GOT3 (cell line): ENCODE measurements around the gene PRXL2B.

Experiments used
- DNase-seq: peaks from one replicate; lab custom pipeline; 2025; ENCODE audit warnings: mixed read lengths; lab: John Stamatoyannopoulos, UW

PRXL2B gene

DNA sequence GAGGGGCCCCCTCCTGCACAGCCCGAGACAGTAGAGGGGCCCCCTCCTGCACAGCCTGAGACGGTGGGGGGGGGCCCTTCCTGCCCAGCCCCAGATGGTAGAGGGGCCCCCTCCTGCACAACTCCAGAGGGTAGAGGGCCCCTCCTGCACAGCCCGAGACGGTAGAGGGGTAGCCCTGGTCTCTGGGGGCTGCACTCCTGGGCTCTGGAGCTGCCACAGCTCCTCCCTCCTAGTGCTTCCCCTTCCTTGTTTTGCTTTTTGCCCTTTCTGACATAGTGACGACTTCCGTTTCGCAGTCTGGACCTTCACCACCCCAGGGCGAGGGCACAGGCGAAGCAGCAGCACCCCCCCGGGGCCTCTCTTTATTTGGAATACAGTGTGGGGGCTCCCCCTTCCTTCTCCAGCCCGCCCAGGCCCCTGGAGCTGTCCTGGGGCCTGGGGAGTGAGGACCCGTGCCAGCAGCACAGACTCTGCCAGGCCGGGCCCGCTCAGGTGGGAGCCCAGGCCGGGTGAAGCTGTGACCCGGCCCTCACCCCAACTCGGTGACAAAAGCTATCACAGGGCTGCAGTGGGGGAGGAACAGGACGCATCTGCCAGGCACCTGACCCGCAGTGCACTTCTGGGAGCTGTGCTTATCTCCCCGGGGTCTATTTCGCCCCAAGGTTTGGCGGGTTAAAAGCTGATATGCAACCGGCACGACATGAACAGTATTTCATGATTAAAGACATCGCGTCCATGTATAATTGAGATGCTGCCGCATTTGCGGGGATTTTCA lies 1.1 kb upstream of the PRXL2B start:
- DNase-seq: no peak

DNA sequence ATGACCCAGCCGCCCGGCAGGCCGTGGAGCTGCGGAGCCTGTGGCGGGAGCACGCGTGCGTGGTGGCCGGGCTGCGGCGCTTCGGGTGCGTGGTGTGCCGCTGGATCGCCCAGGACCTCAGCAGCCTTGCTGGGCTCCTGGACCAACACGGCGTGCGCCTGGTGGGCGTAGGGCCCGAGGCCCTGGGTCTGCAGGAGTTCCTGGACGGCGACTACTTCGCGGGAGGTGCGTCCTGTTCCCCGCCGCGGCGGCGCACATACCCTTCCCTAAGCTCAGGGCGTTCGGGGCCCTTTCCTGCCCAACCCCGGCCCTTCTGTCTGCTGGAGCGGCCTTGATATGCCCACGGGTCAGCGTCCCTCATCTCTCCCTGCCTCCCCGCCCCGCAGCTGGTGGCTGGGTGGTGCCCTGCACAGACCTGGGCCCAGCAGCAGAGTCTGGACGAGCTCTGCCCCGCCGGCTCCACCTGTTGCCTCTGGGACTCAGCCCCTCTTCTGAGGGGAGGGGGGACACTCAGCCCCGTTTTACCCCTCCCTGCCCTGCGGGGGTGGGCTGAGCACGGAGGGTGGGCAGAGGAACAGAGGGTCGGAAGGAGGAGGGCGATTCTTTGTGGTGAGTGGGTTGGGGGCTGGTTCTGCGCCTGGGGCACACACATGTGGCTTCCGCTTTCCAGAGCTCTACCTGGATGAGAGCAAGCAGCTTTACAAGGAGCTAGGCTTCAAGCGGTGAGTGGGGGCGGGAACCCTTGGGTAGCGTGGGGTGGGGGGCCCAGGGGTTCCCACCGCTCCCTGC lies 688 bp downstream of the PRXL2B start:
- DNase-seq: no peak

DNA sequence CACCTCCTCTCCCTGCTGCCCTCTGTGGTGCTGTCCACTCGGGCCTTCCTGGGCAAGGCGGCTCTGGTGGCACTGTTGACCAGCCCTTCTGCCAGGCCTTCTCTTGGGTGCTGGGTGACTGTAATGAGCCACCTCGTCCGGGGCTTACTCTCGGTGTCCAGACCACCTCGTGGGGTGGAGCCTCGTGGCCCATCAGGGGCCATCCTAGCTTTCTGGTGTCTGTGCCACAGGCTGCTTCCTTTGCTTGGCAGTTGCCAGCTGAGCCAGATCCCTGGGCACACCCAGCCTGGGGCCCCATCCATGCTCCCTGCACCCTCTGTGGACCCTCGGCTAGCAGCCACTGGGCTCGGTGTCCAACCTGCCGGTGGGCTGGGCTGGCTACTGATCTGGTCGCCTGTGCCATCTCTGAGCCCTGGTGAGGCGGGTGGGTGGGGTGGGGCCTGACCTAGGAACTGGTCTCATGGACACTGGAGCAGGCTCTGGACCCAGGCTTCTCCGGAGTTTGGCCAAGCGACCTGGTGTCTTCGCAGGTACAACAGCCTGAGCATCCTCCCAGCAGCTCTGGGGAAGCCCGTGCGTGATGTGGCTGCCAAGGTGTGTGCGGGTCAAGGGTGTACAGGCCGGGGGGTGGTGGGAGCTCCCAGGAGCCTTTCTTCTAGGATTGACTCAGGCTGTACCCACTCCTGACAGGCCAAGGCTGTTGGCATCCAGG lies 1.4 kb downstream of the PRXL2B start:
- no peak for DNase-seq

DNA sequence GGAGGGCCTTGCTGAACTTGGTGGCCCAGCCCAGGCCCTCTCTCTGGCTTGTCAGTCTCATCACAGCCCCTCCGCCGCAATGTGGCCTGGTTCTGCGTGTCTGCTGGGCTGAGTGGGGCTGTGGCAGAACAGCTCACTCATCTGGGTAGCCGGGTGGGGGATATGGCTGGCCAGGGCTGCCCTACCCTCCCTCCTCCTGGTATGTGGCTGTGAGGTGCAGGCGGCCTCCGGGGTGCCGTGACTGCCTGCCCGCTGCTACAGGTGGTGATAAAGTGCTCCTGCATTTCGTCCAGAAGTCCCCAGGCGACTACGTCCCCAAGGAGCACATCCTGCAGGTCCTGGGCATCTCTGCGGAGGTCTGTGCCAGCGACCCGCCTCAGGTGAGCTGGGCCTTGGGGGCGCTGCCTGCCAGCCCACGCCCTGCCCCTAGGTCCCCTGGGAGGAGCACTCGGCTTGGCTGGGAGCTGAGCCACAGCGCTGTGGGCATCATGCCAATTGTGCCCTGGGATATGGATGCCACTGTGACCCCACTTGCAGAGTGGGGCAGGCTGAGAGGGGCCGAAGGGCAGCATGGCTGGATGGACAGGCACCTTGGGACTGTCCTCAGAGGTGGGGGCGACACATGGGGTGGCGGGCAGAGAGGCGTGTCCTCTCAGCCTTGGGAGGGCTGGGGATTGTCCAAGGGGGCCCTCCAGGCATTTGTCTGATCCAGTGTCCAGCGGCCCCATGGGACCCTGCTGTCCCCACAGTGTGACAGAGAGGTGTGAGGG lies 2.3 kb downstream of the PRXL2B start:
- no peak for DNase-seq

DNA sequence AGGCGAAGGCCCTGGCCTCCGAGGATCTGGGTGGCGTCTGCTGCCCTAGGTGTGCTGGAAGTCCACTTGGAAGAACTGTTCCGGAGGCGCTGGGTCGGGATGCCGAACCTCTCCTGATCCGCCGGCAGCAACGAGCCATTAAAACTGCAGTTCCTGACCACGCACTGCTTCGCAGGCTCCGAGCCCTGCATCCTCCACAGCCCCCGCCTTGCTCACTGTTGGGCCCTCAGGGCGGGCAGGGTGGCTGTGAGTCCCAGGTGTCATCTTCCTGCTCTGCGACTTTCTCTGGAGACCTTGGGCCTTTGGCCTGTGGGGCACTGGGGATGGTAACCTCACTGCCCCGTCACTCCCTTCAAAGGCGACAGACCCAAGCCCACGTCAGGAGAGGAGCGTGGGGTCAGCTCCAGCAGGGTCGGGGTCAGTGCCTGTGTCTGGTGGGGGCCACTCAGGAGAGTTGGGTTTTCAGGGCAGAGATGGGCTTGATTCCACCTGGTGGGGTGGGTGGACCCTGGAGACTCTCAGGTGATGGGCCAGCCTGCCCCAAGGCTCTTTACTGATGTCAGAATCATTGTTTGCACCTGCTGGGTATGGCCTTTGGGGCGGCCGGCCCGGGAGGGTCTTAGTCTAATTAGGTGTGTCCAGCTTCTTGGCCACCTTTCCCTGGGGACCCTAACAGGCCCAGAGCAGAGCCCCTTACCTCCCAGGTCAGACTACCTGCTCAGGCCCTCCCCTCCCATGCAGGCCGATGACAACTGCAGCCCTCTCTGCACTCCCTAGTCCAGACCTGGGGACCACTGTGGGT lies 3.1 kb downstream of the PRXL2B start:
- no peak for DNase-seq

DNA sequence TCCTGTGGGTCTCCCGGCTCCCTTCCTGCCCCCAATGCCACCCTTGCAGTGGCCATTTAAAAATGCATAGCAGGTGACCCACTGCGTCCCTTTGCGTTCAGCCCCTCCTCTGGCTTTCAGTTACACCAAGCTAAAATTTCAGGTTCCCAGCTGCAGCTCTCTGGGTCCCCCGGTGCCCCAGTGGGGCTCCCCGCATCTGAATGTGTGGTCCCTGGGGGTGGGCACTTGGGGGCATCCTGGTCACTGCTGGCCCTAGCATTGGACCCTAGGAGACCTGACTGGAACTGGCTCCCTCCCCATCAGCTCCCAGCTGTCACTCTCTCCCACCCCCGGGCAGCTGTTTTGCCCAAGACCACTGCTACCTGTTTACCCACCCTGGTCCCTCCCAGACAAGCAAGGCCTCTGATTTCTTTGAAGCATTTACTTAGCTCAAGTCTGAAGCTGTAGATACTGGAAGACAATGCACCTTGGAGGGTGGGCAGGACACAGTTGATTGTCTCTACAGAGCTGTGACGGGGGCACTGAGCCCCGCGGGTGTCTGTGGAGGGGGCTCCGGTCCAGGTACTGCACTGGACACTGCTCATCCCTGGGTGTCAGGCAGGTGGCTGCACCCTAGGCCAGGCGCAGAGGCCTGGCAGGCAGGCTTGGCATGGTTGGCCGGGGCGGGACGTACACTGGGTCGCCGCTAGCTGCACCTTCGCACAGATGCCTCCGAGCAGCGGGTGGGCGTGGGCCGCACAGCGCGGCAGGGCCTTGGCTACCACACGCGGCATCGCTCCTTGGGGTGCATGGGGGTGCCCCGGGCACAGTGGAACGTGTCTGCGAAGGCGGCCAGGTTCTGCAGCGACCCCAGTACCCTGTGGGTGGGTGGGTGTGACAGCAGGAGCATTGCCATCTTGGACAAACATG lies 3.9 kb downstream of the PRXL2B start:
- no peak for DNase-seq

DNA sequence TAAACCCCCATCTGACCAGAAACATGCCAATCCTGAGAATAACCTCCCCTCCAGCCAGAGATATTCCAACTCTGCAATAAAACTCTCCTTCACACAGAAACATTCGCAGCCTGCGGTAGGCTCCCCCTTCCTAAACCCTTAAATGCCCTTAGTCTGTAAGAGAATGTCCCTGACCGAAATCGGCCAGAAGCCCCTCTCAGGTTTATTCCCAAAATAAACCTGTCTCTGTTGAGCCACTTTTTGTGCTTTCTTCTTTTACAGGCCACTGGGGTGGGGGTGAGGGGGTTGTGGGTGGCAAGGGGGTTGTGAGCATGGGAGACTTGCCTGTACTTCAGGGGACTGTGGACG lies 4.6 kb downstream of the PRXL2B start:
- DNase-seq: no peak

DNA sequence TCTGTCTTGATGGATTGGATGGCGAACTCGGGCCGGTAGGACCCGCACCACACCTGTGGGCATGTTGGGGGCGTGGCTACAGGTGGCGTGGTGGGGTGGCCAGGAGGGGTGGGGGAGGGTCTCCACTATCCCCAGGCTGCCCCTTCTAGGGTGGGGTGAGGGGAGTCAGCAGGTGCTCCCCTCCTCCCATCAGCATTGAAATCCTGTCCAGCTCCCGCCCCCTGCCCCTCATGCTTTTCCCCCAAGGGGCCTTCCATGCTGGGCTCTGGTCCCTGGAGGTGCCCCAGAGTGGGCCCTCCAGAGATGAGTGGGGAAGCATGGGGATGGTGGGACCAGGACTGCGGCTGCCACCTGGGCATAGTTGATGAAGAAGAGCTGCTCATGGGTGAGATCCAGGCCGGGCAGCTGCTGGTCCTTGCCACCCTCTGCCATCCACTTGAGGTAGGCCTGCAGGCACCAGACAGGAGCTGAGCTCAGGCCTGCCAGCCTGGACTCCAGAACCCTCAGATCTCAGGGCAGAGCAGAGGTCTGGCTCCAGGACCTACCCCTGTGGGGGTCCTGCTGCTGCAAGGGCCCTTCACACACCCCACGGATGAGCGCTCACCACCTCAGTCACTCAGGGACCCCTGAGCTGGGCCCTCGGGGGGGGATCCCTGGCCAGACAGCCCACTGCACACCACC lies 5.1 kb downstream of the PRXL2B start:
- DNase-seq: no peak

DNA sequence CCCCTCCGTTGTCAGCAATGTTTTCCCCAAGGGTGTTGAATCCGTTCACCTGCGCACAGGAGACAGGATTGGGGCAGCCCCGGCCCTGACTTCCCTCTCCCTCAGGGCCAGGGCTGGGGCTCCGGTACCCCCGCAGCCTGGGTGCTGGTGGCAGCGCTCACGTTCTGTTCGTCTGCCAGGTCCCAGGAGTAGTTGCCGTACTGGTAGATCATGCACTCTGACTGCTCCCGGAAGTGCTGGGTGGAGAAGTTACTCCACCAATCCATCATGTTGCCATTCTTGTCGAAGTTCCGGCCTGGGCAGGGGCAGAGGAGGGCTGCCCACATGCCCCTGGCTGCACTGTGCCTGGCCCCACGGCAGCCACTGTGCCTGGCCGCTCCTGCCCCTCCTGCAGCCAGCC lies 6.1 kb downstream of the PRXL2B start:
- DNase-seq: no peak

DNA sequence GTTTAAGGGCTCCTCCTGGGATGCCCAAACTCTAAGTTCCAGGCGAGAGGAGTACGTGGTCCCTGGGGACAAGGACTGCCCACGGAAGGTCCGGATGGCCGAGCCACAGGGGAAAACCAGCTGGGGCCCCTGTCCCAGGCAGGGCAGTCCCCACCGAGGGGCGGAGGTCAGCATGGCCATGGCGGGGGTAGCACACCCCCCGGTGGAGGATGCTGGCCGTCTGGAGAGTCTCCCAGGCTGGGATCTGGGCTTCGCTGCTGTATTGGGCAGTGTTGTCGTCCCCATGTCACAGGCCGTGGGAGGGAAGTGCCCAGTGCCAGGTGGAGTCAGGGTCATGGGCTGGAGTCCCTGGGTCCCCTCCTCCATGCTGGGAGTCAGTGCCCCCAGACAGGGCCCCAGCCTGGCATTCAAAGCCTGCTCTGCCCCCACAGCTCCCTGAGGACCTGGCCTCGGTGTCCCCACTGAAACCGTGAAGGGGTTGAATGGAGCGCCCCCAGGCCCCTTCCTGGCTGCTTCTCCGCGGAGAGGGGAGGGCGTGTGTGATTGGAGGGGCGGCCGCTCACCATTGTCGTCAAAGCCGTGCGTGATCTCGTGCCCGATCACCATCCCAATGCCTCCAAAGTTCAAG lies 6.8 kb downstream of the PRXL2B start:
- DNase-seq: no peak

DNA sequence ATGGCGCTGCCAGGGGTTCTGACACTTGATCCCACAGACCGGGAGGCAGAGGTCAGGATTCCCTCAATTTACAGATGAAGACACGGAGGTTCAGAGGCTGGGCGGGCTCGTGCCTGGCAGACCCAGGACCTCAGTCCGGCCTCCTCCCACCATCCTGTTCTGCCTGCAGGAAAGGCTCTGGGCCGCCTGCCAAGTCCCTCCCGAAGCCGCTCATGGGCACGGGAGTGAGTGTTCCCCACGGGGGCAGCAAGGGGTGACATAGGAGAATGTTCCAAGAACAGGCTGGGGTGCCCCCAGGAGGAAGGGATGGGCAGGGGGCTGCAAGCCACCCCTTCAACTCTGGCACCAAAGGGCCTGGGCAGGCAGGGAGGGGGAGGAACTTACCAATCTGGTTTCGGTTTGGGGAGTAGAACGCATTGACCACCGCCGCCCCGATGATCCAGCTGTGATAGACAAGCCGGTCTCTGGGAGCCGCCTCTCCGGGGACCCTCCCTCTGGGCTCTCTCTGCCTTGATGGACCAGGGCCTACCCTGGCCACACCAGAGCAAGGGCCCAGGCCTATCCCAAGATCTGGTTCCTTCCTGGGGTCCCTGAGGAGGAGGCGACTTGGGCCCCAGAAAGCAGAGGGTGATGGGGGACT lies 7.5 kb downstream of the PRXL2B start:
- no peak for DNase-seq

DNA sequence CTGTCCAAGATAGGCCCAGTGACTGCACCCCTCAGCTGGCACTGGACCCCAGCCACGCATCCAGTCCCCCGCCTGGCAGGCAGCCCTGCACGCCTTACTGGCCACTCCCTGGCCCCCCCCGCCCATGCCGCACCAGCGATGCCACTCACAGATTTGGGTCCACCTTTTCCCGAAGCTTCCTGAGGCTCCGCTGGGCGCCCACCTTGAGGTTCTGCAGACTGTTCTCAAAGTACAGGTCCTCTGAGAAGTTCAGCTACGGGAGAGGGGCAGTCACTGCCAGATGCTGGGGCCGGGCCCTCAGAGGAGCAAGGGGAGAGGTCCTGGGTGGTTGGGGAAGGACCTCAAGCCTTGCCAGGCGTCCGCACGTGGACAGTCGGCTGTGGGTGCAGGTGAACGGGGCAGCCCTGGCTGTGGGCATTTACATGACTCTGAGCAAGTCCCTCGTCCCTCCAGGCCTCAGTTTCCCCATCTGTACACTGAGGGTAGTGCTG lies 8.1 kb downstream of the PRXL2B start:
- no peak for DNase-seq

DNA sequence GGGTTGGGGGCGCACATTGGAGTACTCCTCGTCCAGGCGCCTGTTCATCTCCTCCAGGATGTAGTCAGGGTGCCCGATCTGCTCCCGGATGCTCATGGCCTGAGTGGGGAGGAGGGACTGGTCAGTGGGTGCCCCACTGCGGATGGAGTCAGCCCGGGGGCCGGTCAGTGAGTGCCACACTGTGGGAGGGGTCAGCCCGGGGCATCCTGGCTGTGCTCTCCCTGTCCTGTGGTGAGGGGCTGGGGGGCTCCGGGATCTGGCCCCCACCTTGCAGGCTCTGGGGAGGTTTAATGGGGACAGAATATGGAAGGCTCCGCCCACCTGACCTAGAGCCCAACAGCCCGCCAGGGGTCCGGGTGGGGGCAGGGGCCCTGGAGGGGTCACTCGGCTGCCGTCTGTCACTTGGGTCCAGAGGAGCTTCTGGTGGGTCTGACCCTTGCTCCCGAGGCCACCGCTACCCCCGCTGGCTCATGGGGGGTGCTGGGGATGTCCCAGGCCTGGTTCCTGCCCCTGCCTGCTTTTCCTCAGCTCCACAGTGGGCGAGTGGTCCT lies 8.8 kb downstream of the PRXL2B start:
- DNase-seq: no peak

DNA sequence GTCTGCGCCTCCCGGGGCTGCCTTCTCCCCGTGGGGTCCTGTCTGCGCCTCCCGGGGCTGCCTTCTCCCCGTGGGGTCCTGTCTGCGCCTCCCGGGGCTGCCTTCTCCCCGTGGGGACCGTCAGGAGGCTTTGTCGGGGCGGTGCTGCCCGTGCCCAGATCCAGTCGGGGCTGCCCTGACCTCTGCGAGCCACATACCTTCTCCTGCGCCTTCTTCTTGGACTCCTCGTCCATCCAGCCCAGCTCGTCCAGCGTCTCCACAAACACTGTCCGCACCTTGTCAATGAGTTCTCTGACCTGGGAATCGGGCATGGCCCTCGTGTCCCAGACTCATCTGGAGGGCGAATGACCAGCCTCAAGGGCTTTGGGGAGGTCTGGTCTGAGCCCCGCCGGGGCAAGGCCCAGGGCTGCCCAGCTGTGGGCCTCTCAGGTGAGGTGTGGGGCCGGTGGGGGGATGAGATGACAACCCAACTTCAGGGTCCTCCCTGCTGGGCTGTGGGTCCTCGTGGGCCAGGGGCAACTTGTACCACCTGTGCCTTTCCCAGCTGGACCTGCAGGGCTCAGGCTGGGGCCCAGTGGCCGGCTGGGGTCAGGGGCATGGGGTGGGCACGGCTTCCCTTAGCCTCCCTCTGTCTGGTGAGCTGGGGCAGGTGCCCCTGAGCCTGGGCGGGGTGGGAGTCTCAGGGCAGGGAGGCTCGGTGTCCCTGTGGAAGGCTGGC lies 9.4 kb downstream of the PRXL2B start:
- DNase-seq: no peak

DNA sequence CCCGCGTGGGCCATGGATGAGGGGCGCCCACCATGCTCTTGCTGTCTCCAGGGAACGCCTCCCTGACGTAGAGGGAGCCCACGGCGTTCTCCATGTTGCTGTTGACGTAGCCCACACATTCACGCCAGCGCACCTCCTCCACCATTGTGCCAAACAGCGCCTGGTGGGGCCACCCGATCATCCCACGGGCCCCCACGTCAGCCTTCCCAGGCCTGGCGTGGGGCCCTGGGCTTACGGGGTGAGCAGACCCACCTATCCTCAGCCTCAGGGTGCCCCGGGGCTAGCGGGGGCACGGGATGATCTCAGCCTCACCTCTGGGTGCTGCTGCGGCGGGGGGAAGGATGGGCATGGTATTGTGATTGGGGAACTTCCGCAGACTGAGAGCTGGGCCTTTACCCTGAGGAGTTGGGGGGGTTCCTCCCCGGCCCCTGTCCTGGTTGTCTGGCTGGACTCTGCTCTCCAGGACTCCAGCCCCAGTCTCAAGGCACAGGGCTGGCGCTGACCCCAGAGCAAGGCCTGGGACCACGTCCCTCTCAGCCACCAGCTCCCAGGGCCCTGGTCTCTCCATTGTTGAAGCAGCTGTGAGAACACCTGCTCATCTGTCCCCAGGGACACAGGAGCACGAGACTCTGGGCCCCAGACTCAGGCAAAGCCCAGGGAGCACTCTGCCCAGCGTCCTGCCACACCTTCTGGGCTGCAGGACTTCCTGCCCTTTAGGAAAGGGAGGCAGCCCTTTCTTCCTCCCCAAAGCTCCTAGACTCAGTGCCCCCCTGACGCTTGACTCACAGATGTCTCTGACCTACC lies 10.2 kb downstream of the PRXL2B start:
- DNase-seq: no peak

DNA sequence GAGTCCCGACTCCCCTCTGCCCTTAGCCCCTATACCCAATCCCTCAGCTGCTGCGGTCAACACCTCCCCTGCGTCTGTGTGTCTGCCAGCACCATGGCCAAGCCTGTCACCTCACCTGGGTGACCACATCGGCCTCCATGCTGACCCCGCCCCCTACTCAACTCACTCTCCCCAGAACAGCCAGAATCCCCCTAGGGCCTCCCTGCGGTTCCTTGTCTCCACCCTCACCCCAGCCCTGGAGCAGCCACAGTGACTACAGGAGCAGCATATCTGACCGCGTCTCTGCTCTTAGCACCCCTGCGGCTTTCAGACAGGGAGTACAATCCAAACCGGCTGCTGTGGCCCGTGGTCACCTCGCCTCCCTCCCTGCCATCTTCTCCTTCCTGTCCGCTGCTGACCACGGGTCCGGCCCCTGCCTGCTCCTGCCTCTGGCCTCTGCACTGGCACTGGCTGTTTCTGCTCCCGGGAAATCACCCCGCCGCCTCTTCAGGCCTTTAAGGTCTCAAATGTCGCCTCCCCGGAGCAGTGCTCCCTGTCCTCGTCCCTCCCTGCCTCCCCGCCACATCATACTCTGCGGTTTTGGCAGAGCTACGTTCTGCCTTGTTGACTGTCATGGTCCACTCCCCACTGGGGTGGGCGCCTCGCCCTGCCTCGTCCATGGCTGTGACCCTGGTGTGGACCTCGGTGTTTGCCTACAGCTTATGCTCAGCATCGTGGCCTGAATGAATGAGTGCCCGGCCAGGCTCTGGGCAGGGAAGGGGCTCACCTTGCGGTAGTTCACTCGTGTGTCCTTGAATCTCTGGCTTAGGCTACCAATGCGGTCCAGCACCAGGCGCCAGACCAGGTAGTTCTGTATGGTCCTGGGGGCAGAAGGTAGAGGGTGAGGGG lies 11.1 kb downstream of the PRXL2B start:
- DNase-seq: no peak
